NCI-H226 (cell line): ENCODE results near the gene PTGER4.
"Not testable (repeated sequence)": the region's sequence is repeated elsewhere in the genome, so short reads cannot be mapped to it uniquely, and the experiment has no call there.

Experiments
- DNase-seq: peaks from one replicate; pipeline ENCODE4 v3.0.0-alpha.2; 2015

PTGER4 gene

GRCh38 chr5:40679913-40680681 is at the start of gene PTGER4:
Gene PTGER4, plus strand, starts transcription at chr5:40679915. Its CDS starts 1,079 bp downstream, at chr5:40680994.
- DNase-seq: no peak

DNA sequence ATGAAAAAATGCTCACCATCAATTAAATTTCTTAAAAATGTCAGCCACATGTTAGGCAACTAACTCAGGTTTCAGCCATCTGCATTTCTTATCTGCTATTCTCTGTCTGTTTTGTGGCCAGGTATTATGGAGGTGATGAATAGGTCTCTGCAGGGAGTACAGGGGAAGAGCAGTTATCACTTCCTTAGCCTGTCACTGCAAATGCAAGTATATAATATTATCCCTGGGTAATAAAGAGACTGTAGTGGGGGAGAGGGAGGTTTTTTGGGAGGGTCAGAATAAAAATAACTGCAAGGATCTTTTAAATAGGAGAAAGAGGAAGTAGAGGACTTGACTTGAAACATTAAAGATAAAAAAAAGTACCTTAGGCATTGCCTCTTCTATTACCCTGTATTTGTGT is 49.6 kb upstream of the PTGER4 start:
- DNase-seq: no peak

DNA sequence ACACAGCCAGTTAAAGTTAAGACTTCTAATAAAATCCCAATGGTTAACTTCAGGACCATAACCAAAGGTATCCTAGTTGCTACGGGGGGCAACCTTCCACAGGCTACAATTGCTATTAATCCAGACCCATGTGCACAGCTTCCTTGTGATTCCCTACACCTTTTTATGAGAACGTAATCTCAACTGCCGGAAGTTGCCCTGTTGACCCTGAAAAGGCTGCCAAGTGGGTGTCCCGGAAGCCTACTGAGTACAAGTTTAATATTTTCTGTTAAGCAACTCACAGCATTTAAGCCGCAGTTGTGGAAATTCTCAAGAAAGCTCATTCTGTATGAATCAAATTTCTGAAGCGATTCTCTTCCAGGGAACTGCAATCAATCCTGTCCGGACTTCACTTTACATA is 48.5 kb upstream of the PTGER4 start:
- DNase-seq: no peak

GRCh38 chr5:40634154-40634553 is 45.6 kb upstream of the PTGER4 start:
- no peak for DNase-seq

GRCh38 chr5:40634593-40634992 is 45.1 kb upstream of the PTGER4 start:
- DNase-seq: no peak

- DNase-seq: not testable (repeated sequence)
Measured at GRCh38 chr5:40639531-40639930, 40.2 kb upstream of the PTGER4 start.

DNA sequence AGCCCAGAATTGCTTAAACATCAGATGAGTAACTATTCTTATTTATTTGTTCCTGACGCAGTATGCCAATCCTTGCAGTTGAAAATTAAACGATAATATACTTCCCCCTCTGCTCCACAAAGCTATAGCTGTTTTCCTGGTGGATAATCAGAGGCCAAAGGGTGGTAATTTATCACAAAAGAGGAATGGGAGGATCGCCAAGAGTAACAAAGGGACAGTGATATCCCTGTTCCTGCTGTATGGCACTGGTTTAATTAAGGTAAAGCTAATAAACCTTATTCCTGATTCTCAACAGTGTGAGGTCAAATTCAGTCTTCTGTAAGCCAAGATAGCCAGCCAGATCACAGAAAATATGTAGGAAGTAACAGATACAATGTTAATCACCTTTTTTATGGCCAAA is 33.4 kb upstream of the PTGER4 start:
- DNase-seq: no peak

DNA sequence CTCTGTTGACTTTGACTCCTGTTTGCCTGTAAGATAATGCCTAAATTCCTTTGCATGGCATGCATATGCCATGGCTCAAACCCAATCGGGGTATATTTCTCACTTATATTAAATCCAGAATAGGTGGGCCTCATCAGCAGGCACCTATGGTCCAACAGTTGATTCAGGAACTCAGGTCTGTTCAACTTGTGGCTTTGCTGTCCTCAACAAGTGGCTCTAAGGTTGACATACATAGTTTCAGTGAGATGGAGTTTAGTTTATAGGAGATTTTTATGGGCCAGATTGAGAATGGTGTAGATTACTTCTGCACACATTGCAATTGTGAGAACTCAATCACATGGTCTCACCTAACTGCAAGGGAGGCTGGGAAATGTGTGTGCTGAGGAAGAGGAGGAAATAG is 31.6 kb upstream of the PTGER4 start:
- DNase-seq: no peak

DNA sequence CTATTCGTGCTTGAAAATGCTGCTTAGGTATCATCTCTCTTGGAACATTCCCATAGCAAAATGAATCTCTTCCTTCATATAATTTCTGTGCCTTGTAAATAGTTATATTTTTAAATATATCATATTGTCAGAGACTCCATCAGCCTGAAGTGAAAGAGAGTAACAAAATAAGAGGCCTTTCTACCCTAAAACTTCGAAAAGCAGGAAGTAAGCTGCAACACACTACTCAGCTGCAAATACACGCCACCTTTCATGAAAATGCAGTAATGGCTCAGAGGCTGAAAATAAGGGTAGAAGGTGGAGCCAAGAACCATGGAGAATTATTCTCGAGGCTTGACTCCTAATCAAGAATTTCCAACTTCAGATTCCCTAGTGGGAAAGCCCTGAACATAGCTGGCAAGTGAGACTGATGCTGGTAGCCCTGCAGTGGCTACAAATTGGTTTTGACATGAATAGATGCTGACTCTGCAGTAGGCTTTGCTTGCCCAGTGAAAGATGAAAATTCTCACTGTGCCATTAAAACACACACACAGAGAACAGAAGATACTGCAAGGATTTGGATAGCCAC is 30.2 kb upstream of the PTGER4 start:
- DNase-seq: no peak

GRCh38 chr5:40651201-40651600 is 28.5 kb upstream of the PTGER4 start:
- no peak for DNase-seq

DNA sequence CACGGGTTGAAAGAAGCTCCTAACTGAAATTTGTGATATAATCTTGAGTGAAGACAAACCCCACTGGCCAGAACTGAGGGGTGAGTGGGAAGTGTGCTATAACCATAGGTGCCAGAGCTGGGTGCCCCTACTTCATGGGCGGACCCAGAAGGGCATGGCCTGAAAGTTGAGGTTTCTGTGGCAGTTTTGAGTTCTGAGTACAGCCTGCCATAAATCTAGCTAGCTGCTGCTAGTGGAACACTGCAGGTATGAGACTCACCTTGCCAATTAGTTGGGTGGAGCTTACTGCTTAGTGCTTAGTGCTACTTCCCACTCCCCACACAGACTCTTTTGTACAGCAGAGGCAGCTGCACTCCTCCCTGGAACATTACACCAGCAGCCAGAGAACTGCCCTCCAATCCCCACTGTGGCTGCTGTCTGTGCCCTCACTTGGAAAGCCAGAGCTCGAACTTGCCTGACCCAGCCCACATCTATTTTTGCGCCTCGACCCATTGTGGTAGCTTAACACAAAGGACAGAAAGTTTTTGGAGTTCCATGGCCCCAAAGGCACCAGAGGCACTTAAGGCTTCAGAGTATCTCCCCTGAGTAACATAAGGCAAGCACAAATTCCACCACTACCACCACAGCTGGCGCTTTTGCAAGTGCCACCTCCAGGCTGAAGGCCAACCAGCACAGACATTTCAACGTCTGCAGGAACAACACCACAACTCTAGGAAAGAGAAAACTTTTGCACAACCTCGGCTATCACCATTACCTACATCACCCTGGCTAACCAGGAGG is 27.1 kb upstream of the PTGER4 start:
- no peak for DNase-seq

DNA sequence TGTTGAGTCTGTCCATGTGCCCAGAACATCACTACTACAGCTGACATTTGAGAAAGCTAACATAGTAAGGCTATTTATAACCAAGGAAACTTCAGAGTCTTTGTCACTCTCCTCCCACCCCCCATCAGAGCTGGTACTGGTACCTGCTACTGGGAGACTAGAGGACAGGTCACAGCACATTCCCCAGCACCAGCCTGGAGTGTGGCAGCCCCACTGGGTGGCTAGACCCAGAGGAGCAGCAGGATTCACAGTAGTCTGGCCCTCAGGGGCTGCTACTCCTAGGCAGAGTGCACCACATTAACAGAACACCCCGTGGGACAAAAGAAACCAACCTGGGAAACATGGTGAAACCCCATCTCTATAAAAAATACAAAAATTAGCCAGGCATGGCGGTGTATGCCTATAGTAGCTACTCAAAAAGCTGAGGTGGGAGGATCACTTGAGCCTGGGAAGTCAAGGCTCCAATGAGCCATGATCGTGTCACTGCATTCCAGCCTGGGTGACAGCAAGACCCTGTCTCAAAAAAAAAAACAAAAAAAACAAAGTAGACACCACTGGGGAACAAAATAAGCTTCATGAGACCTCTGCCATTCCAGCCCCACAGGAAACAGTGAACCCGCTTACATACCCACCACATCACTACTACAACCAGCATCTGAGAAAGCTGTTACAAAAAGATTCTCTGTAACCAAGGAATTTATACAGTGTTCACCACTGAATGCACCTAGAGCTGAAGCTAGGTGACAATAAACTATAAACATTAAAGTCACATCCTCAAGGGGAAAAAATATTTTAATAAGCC is 26.3 kb upstream of the PTGER4 start:
- no peak for DNase-seq

- DNase-seq: no peak
Measured at GRCh38 chr5:40654377-40654991, 25.2 kb upstream of the PTGER4 start.

DNA sequence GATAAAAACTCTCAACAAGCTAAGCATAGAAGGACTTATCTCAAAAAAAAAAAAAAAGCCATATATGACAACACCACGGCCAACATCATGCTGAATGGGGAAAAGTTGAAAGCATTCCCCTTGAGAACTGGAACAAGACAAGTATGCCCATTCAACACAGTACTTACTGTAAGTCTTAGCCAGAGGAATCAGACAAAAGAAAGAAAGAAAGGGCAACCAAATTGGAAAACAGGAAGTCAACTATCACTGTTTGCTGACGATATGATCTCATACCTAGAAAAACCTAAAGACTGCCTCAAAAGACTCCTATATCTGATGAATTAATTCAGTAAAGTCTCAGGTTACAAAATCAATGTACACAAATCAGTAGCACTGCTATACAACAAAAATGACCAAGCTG is 24.6 kb upstream of the PTGER4 start:
- DNase-seq: no peak

DNA sequence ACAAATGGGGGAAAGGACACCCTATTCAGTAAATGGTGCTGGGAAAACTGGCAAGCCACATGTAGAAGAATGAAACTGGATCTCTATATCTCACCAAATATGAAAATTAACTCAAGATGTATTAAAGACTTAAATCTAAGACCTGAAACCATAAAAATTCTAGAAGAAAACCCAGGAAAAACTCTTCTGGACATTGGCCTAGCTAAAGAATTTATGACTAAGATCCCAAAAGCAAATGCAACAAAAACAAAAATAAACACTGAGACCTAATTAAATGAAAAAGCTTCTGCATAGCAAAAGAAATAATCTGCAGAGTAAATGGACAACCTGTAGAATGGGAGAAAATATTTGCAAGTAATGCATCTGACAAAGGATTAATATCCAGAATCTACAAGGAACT is 23.6 kb upstream of the PTGER4 start:
- not testable (repeated sequence) for DNase-seq

GRCh38 chr5:40656766-40657165 is 22.9 kb upstream of the PTGER4 start:
- no peak for DNase-seq

GRCh38 chr5:40660751-40661150 is 19.0 kb upstream of the PTGER4 start:
- no peak for DNase-seq

GRCh38 chr5:40665635-40666298 is 13.9 kb upstream of the PTGER4 start:
- no peak for DNase-seq

- no peak for DNase-seq
Measured at GRCh38 chr5:40666657-40667056, 13.1 kb upstream of the PTGER4 start.

- DNase-seq: no peak
Measured at GRCh38 chr5:40667161-40667663, 12.5 kb upstream of the PTGER4 start.

DNA sequence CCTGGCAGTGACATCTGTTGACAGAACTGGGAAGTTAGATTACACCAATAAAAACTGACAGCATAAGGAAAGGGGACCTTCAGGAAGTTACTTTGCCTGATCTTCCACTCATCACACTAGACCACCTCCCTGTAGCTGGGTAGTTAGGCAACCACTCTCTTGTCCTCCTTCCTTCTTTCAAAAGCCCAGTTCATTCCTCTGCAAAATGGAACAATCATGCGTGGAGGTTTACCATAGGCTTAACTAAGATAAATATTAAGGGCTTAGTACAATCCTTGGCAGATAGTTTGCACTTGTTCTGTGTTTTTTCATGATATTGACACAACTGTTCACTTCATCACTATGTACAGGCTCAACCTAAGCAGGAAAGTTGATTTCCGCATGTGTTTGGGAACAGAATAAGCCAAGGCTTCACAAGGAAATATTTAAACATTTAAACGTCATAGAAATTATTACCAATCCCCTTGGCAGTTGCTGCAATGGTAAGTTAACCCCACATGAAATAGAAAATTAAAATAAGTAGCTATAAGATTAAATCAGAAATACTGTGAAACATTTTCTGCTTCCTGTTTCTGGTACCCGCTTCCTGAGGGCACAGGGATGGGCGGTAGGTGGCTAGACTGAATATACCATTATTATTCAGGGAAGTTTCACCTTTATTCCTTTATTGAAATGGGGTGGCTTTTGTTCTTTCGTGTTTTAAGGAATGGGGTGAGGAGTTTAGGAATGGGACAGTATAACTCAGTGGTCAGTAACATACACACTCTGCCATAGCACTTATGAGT is 9.9 kb upstream of the PTGER4 start:
- no peak for DNase-seq
